ENCODE measurements around the gene RTL10.

The RTL10 gene

GRCh38 chr22:19855504-19856409 is 1.1 kb upstream of the RTL10 start (continued):
- TF ChIP-seq ZNF518A (tag by site-specific recombination; conservative IDR thresholded peaks at IDR 0.05; ENCODE audit: low read depth) = no peak
- peak; percentile 73 for TF ChIP-seq ZNF660 (tag by site-specific recombination; IDR thresholded peaks at IDR 0.05)
- TF ChIP-seq GLIS1 (tag by site-specific recombination; IDR thresholded peaks at IDR 0.05) = peak; percentile 38; the same call in 1 of the 2 replicates
- no peak for TF ChIP-seq ZNF169 (tag by site-specific recombination; IDR thresholded peaks at IDR 0.05)
- no peak for TF ChIP-seq HOXC10 (CRISPR knock-in tag; IDR thresholded peaks at IDR 0.05)
- TF ChIP-seq, protein P1, sequence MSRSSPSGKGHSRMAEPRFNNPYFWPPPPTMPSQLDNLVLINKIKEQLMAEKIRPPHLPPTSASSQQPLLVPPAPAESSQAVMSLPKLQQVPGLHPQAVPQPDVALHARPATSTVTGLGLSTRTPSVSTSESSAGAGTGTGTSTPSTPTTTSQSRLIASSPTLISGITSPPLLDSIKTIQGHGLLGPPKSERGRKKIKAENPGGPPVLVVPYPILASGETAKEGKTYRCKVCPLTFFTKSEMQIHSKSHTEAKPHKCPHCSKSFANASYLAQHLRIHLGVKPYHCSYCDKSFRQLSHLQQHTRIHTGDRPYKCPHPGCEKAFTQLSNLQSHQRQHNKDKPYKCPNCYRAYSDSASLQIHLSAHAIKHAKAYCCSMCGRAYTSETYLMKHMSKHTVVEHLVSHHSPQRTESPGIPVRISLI (tag by site-specific recombination; IDR thresholded peaks at IDR 0.05) = peak; percentile 65; the same call in 1 of the 2 replicates
- no peak for TF ChIP-seq ZNF114 (tag by site-specific recombination; IDR thresholded peaks at IDR 0.05)
- TF ChIP-seq, protein P2, sequence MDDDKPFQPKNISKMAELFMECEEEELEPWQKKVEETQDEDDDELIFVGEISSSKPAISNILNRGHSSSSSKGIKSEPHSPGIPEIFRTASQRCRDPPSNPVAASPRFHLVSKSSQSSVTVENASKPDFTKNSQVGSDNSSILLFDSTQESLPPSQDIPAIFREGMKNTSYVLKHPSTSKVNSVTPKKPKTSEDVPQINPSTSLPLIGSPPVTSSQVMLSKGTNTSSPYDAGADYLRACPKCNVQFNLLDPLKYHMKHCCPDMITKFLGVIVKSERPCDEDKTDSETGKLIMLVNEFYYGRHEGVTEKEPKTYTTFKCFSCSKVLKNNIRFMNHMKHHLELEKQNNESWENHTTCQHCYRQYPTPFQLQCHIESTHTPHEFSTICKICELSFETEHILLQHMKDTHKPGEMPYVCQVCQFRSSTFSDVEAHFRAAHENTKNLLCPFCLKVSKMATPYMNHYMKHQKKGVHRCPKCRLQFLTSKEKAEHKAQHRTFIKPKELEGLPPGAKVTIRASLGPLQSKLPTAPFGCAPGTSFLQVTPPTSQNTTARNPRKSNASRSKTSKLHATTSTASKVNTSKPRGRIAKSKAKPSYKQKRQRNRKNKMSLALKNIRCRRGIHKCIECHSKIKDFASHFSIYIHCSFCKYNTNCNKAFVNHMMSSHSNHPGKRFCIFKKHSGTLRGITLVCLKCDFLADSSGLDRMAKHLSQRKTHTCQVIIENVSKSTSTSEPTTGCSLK (tag by site-specific recombination; IDR thresholded peaks at IDR 0.05) = no peak
- TF ChIP-seq ZNF654 (tag by site-specific recombination; IDR thresholded peaks at IDR 0.05; ENCODE audit: low read depth) = no peak
- TF ChIP-seq, protein P3, sequence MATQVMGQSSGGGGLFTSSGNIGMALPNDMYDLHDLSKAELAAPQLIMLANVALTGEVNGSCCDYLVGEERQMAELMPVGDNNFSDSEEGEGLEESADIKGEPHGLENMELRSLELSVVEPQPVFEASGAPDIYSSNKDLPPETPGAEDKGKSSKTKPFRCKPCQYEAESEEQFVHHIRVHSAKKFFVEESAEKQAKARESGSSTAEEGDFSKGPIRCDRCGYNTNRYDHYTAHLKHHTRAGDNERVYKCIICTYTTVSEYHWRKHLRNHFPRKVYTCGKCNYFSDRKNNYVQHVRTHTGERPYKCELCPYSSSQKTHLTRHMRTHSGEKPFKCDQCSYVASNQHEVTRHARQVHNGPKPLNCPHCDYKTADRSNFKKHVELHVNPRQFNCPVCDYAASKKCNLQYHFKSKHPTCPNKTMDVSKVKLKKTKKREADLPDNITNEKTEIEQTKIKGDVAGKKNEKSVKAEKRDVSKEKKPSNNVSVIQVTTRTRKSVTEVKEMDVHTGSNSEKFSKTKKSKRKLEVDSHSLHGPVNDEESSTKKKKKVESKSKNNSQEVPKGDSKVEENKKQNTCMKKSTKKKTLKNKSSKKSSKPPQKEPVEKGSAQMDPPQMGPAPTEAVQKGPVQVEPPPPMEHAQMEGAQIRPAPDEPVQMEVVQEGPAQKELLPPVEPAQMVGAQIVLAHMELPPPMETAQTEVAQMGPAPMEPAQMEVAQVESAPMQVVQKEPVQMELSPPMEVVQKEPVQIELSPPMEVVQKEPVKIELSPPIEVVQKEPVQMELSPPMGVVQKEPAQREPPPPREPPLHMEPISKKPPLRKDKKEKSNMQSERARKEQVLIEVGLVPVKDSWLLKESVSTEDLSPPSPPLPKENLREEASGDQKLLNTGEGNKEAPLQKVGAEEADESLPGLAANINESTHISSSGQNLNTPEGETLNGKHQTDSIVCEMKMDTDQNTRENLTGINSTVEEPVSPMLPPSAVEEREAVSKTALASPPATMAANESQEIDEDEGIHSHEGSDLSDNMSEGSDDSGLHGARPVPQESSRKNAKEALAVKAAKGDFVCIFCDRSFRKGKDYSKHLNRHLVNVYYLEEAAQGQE (tag by site-specific recombination; IDR thresholded peaks at IDR 0.05) = no peak
- TF ChIP-seq ZNF776 (tag by site-specific recombination; IDR thresholded peaks at IDR 0.05; ENCODE audit: borderline replicate concordance) = no peak
- no peak for TF ChIP-seq ZNF785 (tag by site-specific recombination; IDR thresholded peaks at IDR 0.05)
- TF ChIP-seq ZNF26 (tag by site-specific recombination; IDR thresholded peaks at IDR 0.05) = no peak
- peak; percentile 67; the same call in 1 of the 2 replicates for TF ChIP-seq IKZF3 (tag by site-specific recombination; IDR thresholded peaks at IDR 0.05)
- no peak for TF ChIP-seq GLI2 (tag by site-specific recombination; IDR thresholded peaks at IDR 0.05; ENCODE audit: borderline replicate concordance, low read depth)
- TF ChIP-seq ZXDB (tag by site-specific recombination; IDR thresholded peaks at IDR 0.05) = peak; percentile 67; the same call in 1 of the 2 replicates
- TF ChIP-seq ZNF23 (tag by site-specific recombination; IDR thresholded peaks at IDR 0.05; ENCODE audit: borderline replicate concordance) = no peak
- TF ChIP-seq REPIN1 (tag by site-specific recombination; IDR thresholded peaks at IDR 0.05; ENCODE audit: low read depth) = no peak
- peak; percentile 27; the same call in 1 of the 2 replicates for TF ChIP-seq ZNF692 (tag by site-specific recombination; IDR thresholded peaks at IDR 0.05)
- no peak for TF ChIP-seq SCRT1 (tag by site-specific recombination; IDR thresholded peaks at IDR 0.05; ENCODE audit: borderline replicate concordance)
- TF ChIP-seq ZNF248 (tag by site-specific recombination; IDR thresholded peaks at IDR 0.05) = no peak
- TF ChIP-seq ZNF843 (tag by site-specific recombination; IDR thresholded peaks at IDR 0.05) = no peak
- TF ChIP-seq FEZF1 (tag by site-specific recombination; IDR thresholded peaks at IDR 0.05) = peak; percentile 37; the same call in 1 of the 2 replicates
- peak; percentile 89 for TF ChIP-seq ZFHX2 (tag by site-specific recombination; conservative IDR thresholded peaks at IDR 0.05)
